Heart left ventricle (tissue), 16 donors: Measurements from ENCODE around the gene RNASE13. TPM values are rescaled to one million over a fixed set of nuclear protein-coding genes. Genes with fewer than 3 reads are reported as not detected.
A peak's percentile ranks its signal among the peaks of the same experiment; 100 is the strongest.
"Not testable (repeated sequence)": the region's sequence is repeated elsewhere in the genome, so short reads cannot be mapped to it uniquely, and the experiment has no call there.

ENCODE experiments used
- ATAC-seq, 4 donors: fragments of 200-7000 bp; cut with Tn5 transposase; one replicate each; pipeline ENCODE4 v1.9.1; 2020 to 2022; ENCODE audit warnings: moderate library complexity in 4 of 4, mild to moderate bottlenecking in 3 of 4, moderate number of reproducible peaks in 1 of 4
- DNase-seq, 5 donors: peaks; one replicate each; pipeline ENCODE4 v3.0.0-alpha.2; 2020
- H3K27ac ChIP-seq, 12 donors: fragments of 200-600 bp; sonication (generic) in 4 of 12; one replicate each; pipeline versions ENCODE4 v1.5.0 to v1.8.0; 2016 to 2022; ENCODE audit warnings: mild to moderate bottlenecking in 2 of 12
- H3K27me3 ChIP-seq, 9 donors: fragments of 200-600 bp; sonication (generic) in 2 of 9; one replicate each; pipeline versions ENCODE4 v1.5.1 to v1.8.0; 2016 to 2022; ENCODE audit warnings: mild to moderate bottlenecking in 3 of 9
- H3K36me3 ChIP-seq, 9 donors: fragments of 200-600 bp; sonication (generic) in 2 of 9; one replicate each; pipeline versions ENCODE4 v1.5.0 to v1.8.0; 2018 to 2022; ENCODE audit warnings: mild to moderate bottlenecking in 2 of 9
- H3K4me1 ChIP-seq, 12 donors: fragments of 200-600 bp; sonication (generic) in 4 of 12; one replicate each; pipeline versions ENCODE4 v1.5.0 to v1.8.0; 2016 to 2022; ENCODE audit warnings: mild to moderate bottlenecking in 3 of 12
- H3K4me3 ChIP-seq, 12 donors: fragments of 200-600 bp; sonication (generic) in 4 of 12; one replicate each; pipeline versions ENCODE4 v1.5.0 to v1.8.0; 2017 to 2022; ENCODE audit warnings: mild to moderate bottlenecking in 9 of 12, moderate library complexity in 4 of 12
- H3K9me3 ChIP-seq, 12 donors: fragments of 200-600 bp; sonication (generic) in 4 of 12; one replicate each; pipeline versions ENCODE4 v1.5.0 to v1.8.0; 2016 to 2022; ENCODE audit warnings: mild to moderate bottlenecking in 1 of 12
- CTCF ChIP-seq, 12 donors: fragments of 200-600 bp; sonication (generic) in 4 of 12; IDR thresholded peaks; one replicate each; pipeline versions ENCODE4 v1.5.0 to v1.8.0; 2018 to 2022; ENCODE audit warnings: antibody characterized with exemption in 12 of 12, mild to moderate bottlenecking in 5 of 12
- POLR2A ChIP-seq, 2 donors: fragments of 450-650 bp; IDR thresholded peaks; one replicate each; pipeline ENCODE4 v1.6.1; 2017; ENCODE audit warnings: antibody characterized with exemption in 2 of 2, mild to moderate bottlenecking in 2 of 2, moderate library complexity in 2 of 2
- WGBS, 4 donors: extraction: QIAGEN DNeasy Blood & Tissue Kit in 2 of 4; methylation state at CpG; one replicate each; pipeline versions ENCODE4 v1.1.5 to v1.1.7; 2013 to 2018; 5-methylcytosine and 5-hydroxymethylcytosine counted together
- intact Hi-C, 10 donors: fragments of 100-400 bp; cut with DNase I; formaldehyde crosslinking; loops; one replicate each; pipeline versions ENCODE4 v1.11.1 to v1.14.2; 2022
- microRNA-seq, 4 donors: library from miRNA; unstranded; fragments of <30 nt; microRNA quantifications; one replicate each; pipeline versions ENCODE4 to v1.2.0, GENCODE V29; 2017 to 2020
- polyA plus RNA-seq, 2 donors: library from polyadenylated mRNA; stranded (reverse); fragments of 200-250 nt; gene quantifications; one replicate each; pipeline ENCODE4 v1.2.3, GENCODE V29; 2013
- total RNA-seq, 9 donors: library from RNA; depleted of rRNA in 2 of 9; stranded (reverse); fragments of >200 nt in 2 of 9; fragmentation: NEBNext Ultra II Directional in 3 of 9; extraction: Animal tissue kit (Norgen Biotek cat#: 25700) in 3 of 9; gene quantifications; one replicate each; pipeline versions ENCODE4 v1.1.0 to v1.2.4, GENCODE V29; 2016 to 2023
- donor health status: ischemic (EF 13 %, LVEDD 7.1; RV severe dilation, severe dysfunction).
- donor health status: healthy with polysubstance abuse.
- donor health status: DM: no; HTN: yes; CAD: no.
- donor health status: DM: no; HTN: no; CAD: no.
- donor health status: ischemic (EF 25% LVEDD 6.9; RV normal size, moderate dysfunction).
- donor health status: ischemic (EF 25% LVEDD 5.7; RV mildly dilated, moderate dysfunction).
- donor health status: healthy.
- donor health status: DM: yes; HTN: yes; CAD: no.
- donor health status: ischemic (EF 35%, LVEDD 5.7; RV mildly dilated, moderate dysfunction).
- donor health status: nonischemic (EF 11% LVEDD 7.7; RV severe dilation, severe dysfunction).
- donor health status: DM: yes; HTN: yes; CAD: no.
- donor health status: PGD.
- donor health status: ischemic (EF 29% LVEDD 5.4; RV normal size, mild dysfunction).
- donor health status: nonischemic (EF 23%, LVEDD 6.1; RV moderate dilation, normal function).

Gene RNASE13
- total and polyA plus RNA-seq, 11 donors = not detected

- intact Hi-C loops = no loop called here
- H3K9me3 ChIP-seq = no peaks in the 10 kb centered on the region
Measured at GRCh38 chr14:20989471-20989786, 45.2 kb downstream of the RNASE13 start.

DNA sequence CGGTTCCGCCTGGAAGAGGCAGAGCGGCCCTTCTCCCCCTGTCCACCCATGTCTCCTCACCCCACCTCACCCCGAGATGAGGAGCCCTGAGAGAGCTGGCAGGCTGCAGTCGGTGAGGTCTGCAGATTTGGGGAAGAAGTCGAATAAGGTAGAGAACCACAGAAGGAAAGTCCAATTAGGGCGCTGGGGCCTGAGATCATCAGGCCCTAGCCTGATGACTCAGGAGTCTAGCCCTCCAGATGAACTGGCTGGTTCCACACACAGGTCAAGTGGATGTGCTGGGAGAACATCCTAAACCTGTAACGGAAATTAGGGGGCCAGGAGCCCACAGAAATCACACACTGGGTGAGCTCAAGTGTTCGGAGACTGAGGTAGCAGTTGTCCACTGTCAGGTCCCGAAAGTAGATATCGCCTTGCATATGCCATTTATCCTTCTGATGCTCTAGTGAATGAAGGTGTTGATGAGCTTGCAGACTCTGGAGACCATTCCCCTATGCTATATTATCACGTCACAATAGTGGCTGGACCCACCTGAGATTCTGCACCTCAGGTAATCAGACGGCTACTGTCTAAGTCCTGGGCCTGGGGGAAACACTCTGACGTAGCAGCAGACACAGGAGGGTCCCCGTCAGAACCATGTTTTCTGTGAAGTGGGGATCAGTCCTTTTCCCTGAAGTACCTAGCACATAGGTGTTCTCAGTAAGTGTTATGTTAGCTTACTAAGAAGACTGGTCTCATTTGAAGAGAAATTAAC, 45.7 kb downstream of the RNASE13 start:
- Histone ChIP-seq H3K36me3 (peaks cover 0 to 29% (median 21%) of the 10 kb centered on the region in 9 donors), H3K9me3 (no peaks in the 10 kb centered on the region), H3K4me1 (peaks cover 3 to 47% (median 22%) of the 10 kb centered on the region in 12 donors), H3K27ac (peak overlapping the region; percentile 73 to 91 (median 81)), H3K4me3 (peak overlapping the region in 11 of 12 donors; percentile 71 to 97 (median 85)), H3K27me3 (no peaks in the 10 kb centered on the region)
- TF ChIP-seq CTCF (IDR thresholded peaks at IDR 0.05) = no peak
- no peak for DNase-seq
- WGBS, 4 donors = 87 to 91% (median 90%) methylated on average over 12 to 15 of the region's 15 CpGs
- ATAC-seq = no peak
- intact Hi-C loops = no loop called here

More at GRCh38 chr14:20989471-20989786, 45.2 kb downstream of the RNASE13 start:
- TF ChIP-seq CTCF (IDR thresholded peaks at IDR 0.05) = no peak
- TF ChIP-seq POLR2A (IDR thresholded peaks at IDR 0.05) = no peak
- ATAC-seq (no peak), DNase-seq (no peak)
- Histone ChIP-seq H3K4me3 (peak overlapping the region in 11 of 12 donors; percentile 71 to 97 (median 85)), H3K27me3 (no peaks in the 10 kb centered on the region), H3K27ac (peak overlapping the region; percentile 73 to 91 (median 81)), H3K4me1 (peaks cover 3 to 47% (median 22%) of the 10 kb centered on the region in 12 donors), H3K36me3 (peaks cover 0 to 35% (median 26%) of the 10 kb centered on the region in 9 donors)
- WGBS, 4 donors = 0 to 2% (median 1%) methylated on average over 11 of the region's 11 CpGs

GRCh38 chr14:20986811-20987210, 47.8 kb downstream of the RNASE13 start:
- ATAC-seq (peak in 3 of 4 donors; percentile 33 to 52 (median 43)), DNase-seq (peak in 2 of 5 donors; percentile 10 to 33)

GRCh38 chr14:20985650-20986049, 49.0 kb downstream of the RNASE13 start:
- peaks cover 0 to 33% (median 11%) of the 10 kb centered on the region in 12 donors for H3K4me1 ChIP-seq
- H3K9me3 ChIP-seq, intact Hi-C loops, DNase-seq, H3K4me3 ChIP-seq, H3K36me3 ChIP-seq, H3K27me3 ChIP-seq, ATAC-seq: not testable (repeated sequence)
- 92 to 96% (median 94%) methylated on average over 4 of the region's 4 CpGs for WGBS, 4 donors
- peak overlapping the region in 1 of 12 donors; percentile 66 for H3K27ac ChIP-seq

More at GRCh38 chr14:20986811-20987210, 47.8 kb downstream of the RNASE13 start:
- Histone ChIP-seq H3K4me3 (no peak overlapping the region), H3K4me1 (peaks cover 3 to 45% (median 21%) of the 10 kb centered on the region in 12 donors), H3K27ac (peak overlapping the region in 4 of 12 donors; percentile 6 to 66 (median 26)), H3K36me3 (peaks cover 0 to 8% (median 0%) of the 10 kb centered on the region in 9 donors), H3K27me3 (no peaks in the 10 kb centered on the region), H3K9me3 (no peaks in the 10 kb centered on the region)
- TF ChIP-seq POLR2A (IDR thresholded peaks at IDR 0.05) (no peak), CTCF (IDR thresholded peaks at IDR 0.05) (no peak)
- intact Hi-C loops = no loop called here
- WGBS, 4 donors = 57 to 62% (median 60%) methylated on average over 2 of the region's 2 CpGs

Small RNAs within 50 kb of the gene (microRNA-seq; reads per million reads assigned to microRNA genes)
- 0 to 0.38 (median 0) reads per million in 4 donors for gene MIR6717

Other genes starting within 250 kb of the RNASE13 start
- 100 to 1,000 TPM; 127 to 654 (median 294) TPM for gene RNASE1, start 232.0 kb downstream of the RNASE13 start, total RNA-seq
- gene RNASE1, start 232.0 kb downstream of the RNASE13 start, polyA plus RNA-seq = 100 to 1,000 TPM; 199 to 242 TPM
- under 1 TPM in 2 of 9 donors, not detected in 7; 0.38 to 0.61 TPM for gene RNASE3, start 143.4 kb downstream of the RNASE13 start, total RNA-seq
- gene RNASE3, start 143.4 kb downstream of the RNASE13 start, polyA plus RNA-seq = under 1 TPM in 1 of 2 donors, not detected in 1; 0.12 TPM
- gene RNASE2, start 79.3 kb downstream of the RNASE13 start, total RNA-seq = 10 to 100 TPM in 1 of 9 donors, 1 to 10 TPM in 3, under 1 TPM in 2, not detected in 3; 0.80 to 16.6 (median 2.0) TPM
- gene RNASE2, start 79.3 kb downstream of the RNASE13 start, polyA plus RNA-seq = 1 to 10 TPM; 2.1 to 4.5 TPM
- 10 to 100 TPM; 31.3 to 59.5 (median 43.2) TPM for gene METTL17, start 44.8 kb downstream of the RNASE13 start, total RNA-seq
- gene METTL17, start 44.8 kb downstream of the RNASE13 start, polyA plus RNA-seq = 10 to 100 TPM; 51.0 to 53.2 TPM
- gene SLC39A2, start 35.5 kb downstream of the RNASE13 start, total RNA-seq = not detected
- gene SLC39A2, start 35.5 kb downstream of the RNASE13 start, polyA plus RNA-seq = not detected
- gene NDRG2, start 9.7 kb downstream of the RNASE13 start, total RNA-seq = 100 to 1,000 TPM; 187 to 661 (median 301) TPM
- gene NDRG2, start 9.7 kb downstream of the RNASE13 start, polyA plus RNA-seq = 100 to 1,000 TPM; 314 to 339 TPM
- 1 to 10 TPM in 3 of 9 donors, under 1 TPM in 4, not detected in 2; 0.54 to 2.8 (median 0.99) TPM for gene TPPP2, start 4.6 kb downstream of the RNASE13 start, total RNA-seq
- gene TPPP2, start 4.6 kb downstream of the RNASE13 start, polyA plus RNA-seq = under 1 TPM; 0.65 to 0.96 TPM
- gene RNASE7, start 7.6 kb upstream of the RNASE13 start, total RNA-seq = not detected
- under 1 TPM in 1 of 2 donors, not detected in 1; 0.04 TPM for gene RNASE7, start 7.6 kb upstream of the RNASE13 start, polyA plus RNA-seq
- gene RNASE8, start 23.0 kb upstream of the RNASE13 start, total RNA-seq = not detected
- gene RNASE8, start 23.0 kb upstream of the RNASE13 start, polyA plus RNA-seq = not detected
- 10 to 100 TPM; 16.1 to 31.5 (median 18.8) TPM for gene ARHGEF40, start 35.5 kb upstream of the RNASE13 start, total RNA-seq
- 10 to 100 TPM; 15.5 to 18.2 TPM for gene ARHGEF40, start 35.5 kb upstream of the RNASE13 start, polyA plus RNA-seq
- 10 to 100 TPM; 33.9 to 97.9 (median 38.2) TPM for gene ZNF219, start 63.8 kb upstream of the RNASE13 start, total RNA-seq
- gene ZNF219, start 63.8 kb upstream of the RNASE13 start, polyA plus RNA-seq = 10 to 100 TPM; 50.0 to 57.4 TPM
- gene TMEM253, start 66.3 kb upstream of the RNASE13 start, total RNA-seq = under 1 TPM in 6 of 9 donors, not detected in 3; 0.19 to 0.79 (median 0.36) TPM
- gene TMEM253, start 66.3 kb upstream of the RNASE13 start, polyA plus RNA-seq = under 1 TPM; 0.29 to 0.57 TPM
- not detected for gene OR5AU1, start 121.3 kb upstream of the RNASE13 start, total RNA-seq
- gene OR5AU1, start 121.3 kb upstream of the RNASE13 start, polyA plus RNA-seq = not detected
- gene HNRNPC, start 234.6 kb upstream of the RNASE13 start, total RNA-seq = 100 to 1,000 TPM; 201 to 289 (median 249) TPM
- gene HNRNPC, start 234.6 kb upstream of the RNASE13 start, polyA plus RNA-seq = 100 to 1,000 TPM; 255 to 389 TPM
- gene RPGRIP1, start 245.3 kb upstream of the RNASE13 start, total RNA-seq = under 1 TPM in 8 of 9 donors, not detected in 1; 0.12 to 0.81 (median 0.41) TPM
- gene RPGRIP1, start 245.3 kb upstream of the RNASE13 start, polyA plus RNA-seq = under 1 TPM; 0.14 to 0.23 TPM